ENCODE measurements around the gene SRCAP.

Gene SRCAP

DNA sequence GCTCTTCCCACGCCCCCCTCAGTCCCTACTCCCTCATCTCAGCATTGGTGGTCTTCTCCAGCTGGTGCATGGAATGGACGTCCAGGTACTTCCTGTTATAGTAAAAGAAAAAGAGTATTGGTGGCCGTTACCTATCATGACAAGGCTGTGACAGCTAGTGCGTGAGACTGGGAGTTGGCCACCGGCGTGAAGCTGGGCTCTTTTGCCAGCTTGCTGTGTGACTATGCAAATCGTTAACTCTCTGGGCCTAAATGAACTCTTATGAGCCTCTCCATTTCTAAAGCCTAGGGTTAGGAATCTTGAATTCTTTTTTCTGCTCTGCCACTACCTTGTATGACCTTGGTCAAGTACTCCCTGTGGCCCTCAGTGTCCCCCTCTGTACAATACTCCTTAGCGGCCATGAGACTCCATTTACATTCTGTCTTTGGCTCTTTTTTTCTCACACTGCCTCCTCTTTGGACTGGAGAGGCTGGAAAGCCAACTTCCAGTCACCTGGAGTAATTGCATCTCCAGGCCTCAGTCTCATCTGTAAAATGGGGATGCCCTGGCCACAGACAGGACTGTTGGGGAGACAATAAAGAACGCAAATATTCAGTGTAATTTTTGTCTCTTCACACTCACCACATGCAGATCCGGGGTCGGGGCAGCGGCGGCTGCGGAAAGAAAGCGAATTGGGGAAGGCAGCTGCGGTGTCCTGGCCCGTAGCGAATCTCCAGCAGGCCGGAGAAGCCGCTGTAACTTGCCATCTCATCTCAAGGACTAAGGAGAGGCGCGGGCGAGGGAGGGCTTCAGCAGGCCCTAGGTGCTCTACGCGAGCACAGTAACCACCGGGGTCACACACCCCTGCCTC lies 61.8 kb downstream of the SRCAP start:
- no peak for DNase-seq

DNA sequence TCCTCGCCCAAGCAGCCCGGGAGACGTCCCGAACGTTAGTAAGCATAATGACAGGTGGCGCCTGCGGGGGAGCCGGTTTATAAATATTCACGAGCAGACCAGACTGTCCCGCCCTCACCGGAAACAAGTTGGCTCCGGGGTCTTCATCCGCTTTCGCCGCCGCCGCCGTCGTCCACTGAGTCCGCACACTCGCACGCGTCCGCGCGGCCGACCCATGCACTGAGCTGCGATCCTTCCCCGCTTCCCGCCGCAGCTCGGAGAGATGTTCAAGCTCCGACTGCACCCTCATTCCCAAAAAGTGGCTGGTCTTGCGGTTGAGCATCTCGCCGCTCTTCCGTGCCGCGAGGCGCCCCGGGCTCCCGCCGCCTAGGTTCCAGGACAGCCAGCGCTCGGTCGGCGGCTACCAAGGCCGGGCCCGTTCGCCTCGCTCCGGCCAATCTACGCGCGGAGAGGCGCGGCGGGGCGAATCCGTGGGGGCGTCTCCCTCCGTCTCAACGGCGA lies 62.5 kb downstream of the SRCAP start:
- no peak for DNase-seq

DNA sequence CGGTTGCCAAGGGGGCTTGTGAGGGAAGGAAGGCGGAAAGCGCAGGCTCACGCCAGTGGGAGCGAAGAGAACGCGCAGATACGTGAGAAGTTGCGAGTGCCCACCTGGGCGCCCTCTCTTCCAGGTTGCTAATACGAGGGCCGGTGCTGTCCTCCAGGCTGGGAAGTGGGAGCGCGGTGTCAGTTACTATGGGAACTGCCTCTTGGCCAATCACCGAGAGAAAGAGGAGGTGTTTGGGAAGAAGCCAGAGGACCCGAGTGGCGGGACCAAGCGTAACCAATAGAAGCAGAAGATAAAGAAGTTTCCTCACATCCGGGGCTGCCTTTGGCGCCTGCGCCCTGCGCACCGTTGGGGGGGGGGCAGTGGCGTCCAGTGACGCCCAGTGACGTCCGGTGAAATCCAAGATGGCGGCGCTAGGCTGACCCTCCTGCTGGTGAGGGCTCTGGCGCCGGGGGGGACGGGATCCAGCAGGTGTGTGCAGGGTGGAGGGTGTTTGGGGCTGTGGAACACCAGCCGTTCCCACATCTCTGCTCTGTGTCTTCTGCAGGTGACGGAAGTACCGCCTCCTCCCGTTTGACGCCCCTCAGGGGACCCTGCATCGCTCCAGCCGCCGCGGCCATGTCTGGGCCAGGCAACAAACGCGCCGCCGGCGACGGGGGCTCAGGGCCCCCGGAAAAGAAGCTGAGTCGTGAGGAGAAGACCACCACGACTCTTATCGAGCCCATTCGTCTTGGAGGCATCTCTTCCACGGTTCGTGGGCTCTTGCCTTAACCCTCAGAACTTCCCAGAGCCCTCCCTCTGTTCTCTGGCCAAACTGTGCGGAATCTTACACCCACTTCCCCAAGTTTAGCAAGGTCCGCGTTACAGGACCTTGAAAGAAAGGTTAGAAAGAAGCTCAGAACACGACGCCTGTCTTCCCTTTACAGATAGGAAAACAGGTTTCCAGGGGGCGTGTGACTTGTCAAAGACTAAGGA lies 63.2 kb downstream of the SRCAP start, which contains the start of the genes CFAP119 and RNF40:
Gene CFAP119, minus strand, starts transcription at position 135 of the 975 bp plus-strand sequence. CDS start 314 bp downstream, outside the sequence.
Gene RNF40, plus strand, starts transcription at position 395 of the 975 bp plus-strand sequence. Its CDS starts 224 bp downstream, at position 619.
- peak; percentile 98 to 99 for DNase-seq

DNA sequence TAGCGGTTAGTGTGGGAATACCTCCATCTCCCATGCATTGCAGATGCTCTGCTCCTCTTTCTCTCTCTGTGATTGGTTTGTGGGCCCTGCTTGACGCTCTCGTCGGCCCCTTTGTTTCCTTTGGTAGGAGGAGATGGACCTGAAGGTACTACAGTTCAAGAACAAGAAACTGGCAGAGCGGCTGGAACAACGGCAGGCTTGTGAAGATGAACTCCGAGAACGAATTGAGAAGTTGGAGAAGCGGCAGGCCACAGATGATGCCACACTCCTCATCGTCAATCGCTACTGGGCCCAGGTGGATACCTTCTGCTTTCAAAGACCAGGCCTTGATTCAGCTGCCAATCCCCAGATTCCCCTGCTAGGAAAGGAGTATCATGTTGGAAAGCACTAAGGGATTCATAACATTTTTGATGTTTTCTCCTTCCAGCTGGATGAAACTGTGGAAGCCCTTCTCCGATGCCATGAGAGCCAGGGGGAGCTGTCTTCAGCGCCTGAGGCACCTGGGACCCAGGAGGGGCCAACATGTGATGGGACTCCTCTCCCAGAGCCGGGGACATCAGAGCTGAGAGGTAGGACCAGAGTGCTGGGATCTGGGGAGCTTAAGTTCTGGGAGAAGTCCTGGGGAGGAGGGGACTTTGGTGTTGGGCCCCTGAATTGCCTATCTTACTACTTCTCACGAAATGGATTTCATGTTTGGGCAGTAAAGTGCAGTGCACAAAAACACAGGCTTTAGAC lies 64.2 kb downstream of the SRCAP start:
- DNase-seq: no peak

DNA sequence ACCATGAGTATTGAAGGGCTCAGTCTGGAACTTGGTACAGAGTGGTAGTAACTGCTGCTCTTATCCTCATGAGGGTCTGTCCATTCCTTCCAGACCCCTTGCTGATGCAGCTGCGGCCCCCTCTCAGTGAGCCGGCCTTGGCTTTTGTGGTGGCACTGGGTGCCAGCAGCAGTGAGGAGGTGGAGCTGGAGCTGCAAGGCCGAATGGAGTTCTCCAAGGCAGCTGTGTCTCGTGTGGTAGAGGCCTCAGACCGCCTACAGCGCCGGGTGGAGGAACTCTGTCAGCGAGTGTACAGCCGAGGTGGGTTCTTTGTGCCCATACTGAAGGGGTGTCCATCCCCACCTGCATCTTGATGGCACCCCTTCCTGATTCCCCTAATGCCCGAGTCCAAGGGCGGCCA lies 65.1 kb downstream of the SRCAP start:
- no peak for DNase-seq

DNA sequence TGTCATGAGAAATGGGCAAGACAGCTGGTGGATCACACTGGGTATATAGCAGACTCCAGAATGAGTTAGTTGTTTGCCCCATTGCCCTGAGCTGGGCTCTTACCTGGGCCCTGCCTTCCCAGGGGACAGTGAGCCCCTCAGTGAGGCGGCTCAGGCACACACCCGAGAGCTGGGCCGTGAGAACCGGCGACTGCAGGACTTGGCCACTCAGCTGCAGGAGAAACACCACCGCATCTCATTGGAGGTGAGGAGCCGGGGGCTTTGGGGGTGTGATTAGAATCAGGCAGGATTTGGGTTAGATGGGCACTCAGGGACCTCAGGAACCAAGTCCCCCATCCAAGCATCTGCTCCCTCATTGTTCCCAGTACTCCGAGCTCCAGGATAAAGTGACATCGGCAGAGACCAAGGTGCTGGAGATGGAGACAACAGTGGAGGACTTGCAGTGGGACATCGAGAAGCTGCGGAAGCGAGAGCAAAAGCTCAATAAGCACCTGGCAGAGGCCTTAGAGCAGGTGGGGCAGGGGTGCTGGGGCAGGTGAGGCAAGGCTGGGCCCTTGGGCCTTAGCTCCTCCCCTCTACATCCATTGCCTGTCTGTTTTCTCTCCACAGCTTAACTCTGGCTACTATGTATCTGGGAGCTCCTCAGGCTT lies 66.0 kb downstream of the SRCAP start:
- no peak for DNase-seq

DNA sequence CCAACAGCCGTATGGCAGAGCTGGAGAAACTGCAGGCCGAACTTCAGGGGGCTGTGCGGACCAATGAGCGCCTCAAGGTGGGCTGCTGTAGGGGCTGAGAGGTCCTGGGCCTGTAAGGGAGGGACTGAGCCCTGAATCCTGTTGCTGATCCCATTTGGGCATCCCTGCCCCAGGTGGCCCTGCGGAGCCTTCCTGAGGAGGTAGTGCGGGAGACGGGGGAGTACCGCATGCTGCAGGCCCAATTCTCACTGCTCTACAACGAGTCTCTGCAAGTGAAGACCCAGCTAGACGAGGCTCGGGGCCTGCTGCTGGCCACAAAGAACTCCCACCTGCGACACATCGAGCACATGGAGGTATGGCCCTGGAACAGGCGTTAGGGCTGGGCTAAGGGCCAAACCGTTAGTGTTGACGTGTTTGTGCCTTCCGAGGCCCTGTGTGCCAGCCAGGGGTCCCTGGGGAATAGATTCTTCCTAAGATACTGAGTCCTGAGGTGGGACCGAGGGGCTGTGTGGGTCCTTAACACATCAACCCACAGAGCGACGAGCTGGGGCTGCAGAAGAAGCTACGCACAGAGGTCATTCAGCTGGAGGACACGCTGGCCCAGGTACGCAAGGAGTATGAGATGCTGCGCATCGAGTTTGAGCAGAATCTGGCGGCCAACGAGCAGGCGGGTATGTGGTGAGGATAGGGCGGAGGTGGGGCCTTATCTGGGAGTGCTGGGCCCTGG lies 67.4 kb downstream of the SRCAP start:
- no peak for DNase-seq

DNA sequence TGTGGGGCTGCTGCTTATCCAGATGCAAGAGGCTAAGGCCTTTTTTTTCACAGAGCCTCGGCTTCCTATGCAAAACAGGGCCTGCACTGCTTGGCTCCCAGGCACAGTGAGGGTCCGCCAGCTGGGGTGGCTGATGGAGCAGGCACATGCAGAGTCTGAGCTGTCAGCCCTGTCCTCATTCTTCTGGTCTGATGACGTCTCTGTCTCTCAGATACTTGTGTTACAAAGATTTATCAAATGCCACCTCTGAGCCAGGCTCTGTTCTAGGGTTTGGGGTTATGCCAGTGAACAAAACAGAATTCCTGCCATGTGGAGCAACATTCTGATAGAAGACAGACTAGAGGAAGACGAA lies 67.9 kb downstream of the SRCAP start:
- no peak for DNase-seq

DNA sequence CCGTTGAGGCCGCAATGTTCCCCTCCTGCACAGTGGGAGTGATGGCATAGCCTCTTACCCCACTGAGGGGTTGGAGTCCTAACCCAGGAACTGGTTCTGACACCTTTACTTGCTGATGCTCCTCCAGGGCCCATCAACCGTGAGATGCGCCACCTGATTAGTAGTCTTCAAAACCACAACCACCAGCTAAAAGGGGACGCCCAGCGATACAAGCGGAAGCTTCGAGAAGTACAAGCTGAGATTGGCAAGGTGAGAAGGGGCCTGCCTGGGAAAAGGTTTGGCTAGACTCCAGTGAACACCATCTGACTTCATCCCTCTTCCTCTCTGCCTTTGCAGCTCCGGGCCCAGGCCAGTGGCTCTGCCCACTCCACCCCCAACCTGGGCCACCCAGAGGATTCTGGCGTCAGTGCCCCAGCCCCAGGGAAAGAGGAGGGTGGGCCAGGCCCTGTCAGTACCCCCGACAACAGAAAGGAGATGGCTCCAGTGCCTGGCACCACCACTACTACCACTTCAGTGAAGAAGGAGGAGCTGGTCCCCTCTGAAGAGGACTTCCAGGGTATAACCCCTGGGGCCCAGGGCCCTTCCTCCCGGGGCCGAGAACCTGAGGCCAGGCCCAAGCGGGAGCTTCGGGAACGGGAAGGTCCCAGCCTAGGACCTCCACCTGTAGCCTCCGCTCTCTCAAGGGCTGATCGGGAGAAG lies 68.9 kb downstream of the SRCAP start:
- no peak for DNase-seq

DNA sequence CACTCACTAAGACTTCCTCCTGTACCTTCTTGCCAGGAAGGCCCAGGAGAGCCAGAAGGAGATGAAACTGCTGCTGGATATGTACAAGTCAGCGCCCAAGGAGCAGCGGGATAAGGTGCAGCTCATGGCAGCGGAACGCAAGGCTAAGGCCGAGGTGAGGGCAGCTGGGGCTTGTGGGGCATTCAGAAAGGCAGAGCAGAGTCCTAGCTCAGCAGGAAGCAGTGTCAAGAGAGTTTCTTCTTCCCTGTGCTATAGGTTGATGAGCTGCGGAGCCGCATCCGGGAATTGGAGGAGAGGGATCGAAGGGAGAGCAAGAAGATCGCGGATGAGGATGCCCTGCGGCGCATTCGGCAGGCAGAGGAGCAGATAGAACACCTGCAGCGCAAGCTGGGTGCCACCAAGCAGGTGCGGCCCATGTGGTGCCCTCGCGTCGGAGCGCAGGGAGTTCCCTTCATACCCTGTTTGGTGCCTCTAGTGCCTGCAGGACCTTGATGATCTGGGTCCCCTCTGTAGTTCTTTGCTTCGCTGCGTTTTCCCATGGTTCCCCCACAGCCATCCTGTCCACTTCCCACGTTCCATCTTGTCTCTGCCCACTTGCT lies 69.7 kb downstream of the SRCAP start:
- no peak for DNase-seq

DNA sequence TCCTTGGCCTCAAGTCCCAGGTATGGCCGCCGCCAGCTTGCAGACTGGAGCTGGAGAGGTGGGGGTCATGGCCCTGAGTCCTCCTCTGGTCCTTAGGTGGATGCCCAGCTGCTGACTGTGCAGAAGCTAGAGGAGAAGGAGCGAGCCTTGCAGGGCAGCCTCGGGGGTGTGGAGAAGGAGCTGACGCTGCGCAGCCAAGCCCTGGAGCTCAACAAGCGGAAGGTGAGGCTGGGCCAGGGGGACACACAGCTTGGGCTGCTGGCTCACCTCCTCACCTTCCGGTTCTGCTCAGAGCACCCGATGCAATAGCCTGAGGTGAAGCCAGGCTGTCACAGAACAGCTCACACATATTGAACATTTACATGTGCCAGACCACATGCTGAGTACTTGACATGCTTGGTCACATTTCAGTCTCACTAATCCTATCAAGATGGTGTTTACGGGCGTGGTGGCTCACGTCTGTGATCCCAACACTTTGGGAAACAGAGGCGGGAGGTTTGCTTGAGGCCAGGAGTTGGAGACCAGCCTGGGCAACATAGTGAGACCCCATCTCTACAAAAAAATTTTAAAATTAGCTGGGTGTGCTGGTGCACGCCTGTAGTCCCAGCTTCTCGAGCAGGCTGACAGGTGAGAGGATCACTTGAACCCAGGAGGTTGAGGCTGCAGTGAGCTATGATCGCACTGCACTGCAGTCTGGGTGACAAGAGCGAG lies 70.6 kb downstream of the SRCAP start:
- no peak for DNase-seq

DNA sequence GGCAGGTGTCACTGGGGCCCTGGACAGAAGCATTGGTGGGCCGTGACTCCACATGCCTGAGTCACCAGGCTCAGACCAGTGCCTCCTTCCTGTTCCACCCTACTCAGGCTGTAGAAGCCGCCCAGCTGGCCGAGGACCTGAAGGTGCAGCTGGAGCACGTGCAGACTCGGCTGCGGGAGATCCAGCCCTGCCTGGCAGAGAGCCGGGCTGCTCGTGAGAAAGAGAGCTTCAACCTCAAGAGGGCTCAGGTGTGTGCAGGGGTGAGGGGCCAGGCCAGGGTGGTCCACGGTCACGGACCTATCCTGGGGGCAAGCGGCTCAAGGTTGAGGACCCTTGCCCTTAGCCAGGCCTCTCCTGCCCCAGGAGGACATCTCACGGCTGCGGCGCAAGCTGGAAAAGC lies 72.8 kb downstream of the SRCAP start:
- DNase-seq: no peak

DNA sequence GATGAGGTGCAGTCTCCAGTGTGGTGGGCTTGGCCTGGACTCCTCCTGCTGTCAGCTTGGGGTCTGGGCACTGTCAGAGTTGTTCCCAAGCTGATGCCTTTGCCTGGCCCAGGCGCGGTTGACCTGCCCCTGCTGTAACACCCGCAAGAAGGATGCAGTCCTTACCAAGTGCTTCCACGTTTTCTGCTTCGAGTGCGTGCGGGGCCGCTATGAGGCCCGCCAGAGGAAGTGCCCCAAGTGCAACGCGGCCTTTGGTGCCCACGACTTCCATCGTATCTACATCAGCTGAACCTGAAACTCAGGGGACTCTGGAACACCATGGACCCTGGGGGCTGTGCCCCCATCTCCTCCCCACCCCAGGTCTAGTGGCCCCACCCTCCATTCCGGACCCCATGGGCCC lies 74.9 kb downstream of the SRCAP start:
- no peak for DNase-seq

DNA sequence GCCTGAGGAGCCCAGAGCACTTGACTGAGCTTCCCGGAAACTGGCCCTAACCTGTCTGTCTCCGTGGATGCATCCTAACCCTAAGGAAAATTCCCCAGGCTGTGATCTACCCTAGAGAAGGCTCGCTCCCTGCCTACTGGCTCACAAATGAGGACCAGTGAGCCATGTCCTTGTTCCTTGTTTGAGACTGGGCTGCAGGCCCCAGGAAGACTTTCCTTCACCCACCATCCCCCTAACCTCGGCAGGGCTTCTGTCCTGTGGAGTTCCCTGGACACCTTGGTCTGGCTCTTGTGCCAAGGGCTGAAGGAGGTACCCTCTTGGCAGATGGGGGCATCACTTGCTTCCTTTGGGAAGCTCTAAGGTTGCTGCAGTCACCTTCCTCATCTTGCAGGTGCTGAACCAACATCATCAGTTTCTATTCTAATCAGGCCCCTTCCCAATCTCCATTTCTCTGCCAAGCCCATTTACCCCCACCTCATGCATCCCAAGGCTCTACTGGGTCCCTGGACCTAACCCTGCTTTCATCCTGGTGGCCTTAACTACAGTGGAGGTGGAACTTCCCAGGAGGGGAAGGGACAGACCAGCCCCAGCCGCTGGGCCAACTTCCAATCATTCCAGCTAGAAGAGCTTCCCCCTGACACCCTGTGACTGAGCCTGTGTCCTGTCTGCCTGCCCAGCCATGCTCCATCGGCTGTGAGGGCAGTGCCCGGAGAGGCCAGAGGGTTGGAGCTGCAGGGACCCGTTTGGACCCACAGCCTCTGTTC lies 75.6 kb downstream of the SRCAP start:
- DNase-seq: no peak

DNA sequence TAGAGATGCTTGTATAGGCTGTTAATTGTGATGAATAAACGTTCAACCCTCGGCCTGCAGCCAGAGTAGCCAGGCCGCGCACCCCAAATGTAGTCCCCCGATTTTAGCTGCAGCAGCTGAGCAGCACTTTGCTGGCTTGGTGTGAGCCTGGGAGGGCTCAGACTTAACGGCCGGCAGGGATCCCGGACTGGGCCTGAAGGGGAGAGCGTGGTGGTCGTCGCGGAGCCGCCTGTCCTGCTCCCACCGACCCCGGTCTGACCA lies 76.1 kb downstream of the SRCAP start:
- no peak for DNase-seq

DNA sequence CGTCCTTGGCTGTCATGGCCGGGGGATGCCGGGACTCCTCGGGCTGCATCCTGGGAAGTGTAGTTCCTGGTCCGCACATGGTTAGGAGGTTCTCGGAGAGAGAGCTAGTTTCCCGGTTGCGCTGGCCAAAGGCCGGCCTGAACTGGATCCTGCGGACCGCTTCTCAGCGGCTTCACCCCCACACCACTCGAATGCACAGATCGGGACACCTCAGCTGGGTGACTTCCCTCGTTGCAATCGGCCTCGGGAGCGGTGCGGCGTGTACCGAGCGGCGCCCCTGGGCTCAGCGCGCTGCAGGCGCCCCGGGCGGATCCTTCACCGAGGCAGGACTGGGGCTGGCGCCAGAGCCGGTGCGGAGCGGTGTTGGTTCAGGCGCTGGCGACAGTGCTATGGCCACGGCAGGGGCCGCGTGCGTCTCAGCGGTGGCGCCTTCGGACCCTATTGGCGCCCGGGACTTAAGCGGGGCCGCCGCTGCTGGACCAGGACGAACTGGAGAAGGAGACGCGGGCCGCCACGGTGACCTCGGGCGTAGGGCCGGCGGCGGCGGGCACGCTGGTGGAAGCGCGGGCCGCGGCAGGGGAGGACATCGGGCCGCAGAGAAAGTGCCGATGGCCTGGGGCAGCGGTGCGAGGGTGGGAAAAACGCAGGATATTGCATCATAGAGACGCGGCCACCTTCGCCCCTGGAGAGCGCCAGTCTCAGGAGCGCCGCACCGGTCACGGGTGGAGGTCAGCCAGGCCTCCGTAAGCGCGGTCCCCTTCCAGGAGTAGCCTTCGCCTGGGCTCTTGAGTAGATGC lies 76.6 kb downstream of the SRCAP start:
- peak; percentile 81 to 82 for DNase-seq

DNA sequence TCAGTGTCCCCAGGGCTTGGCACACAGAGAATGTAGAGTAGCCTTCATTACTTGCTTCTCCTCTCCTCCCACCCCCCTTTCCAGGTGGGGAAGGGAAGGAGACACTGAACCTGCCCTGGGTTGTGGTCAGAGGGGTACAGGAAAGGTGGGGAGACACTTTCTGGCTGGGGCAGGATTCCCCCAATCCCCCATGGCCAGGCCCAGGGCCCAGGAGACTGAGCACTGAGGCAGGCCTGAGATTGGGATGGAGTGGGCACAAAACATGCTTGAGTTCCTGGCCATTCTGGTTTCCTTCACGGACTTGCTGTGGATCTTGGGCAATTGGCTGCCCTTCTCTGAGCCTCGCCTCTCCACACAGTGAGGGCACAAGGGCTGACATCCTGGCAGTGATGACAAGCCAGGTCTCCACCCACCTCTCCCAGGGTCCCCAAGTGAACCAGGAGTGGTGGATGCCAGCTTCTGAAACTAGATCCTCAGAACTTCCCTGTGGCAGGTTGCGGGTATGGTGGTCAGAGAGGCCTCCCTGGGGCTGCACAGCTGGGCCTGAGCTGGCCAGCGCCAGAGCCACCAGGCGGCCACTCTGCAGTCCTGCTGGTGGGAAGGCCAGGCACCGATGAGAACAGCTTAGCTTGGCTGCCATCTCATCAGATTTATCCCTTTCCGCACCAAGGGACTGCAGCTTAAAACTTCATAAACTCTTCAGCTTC lies 78.8 kb downstream of the SRCAP start:
- DNase-seq: no peak

Measured in NCI-H1930 (cell line).